ENCODE measurements around the gene AGBL5.

DNA sequence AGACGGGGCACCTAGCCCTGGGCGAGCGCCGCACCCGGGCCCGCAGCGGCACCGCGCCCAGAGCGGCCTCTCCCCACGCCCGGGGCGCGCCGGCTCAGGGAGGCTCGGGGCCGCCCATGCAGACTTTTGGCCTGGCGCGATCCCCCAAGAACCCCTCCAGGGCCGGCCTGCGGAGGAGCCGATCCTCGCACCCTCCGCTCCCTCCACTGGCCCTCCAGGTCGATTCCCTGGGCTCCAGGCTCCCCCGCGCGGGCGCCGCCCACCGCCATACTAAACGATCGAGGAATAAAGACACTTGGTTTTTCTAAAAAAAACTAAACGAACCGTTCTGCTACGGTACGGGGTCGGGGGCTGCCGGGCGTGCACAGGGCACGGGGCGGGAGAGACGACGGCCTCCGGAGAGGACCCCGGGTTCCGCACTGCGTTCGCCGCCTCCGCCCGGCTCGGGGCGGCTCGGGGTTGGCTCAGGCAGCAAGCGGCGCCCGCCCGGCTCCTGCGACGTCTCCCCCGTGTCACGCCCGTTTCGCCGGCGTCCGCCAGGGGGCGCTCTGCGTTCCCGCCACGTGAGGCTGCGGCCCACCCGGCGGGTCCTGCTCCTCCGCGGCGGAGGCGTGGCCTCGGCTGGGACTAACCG lies 34.7 kb downstream of the AGBL5 start:
- TF ChIP-seq CTCF (IDR thresholded peaks at IDR 0.05) (peak; percentile 81), EZH2 (IDR thresholded peaks at IDR 0.05) (peak; percentile 37)

Measured in neural progenitor cell (in vitro differentiated cells).